Uterus (tissue), 2 donors: ENCODE measurements around the gene ARMS2.

ENCODE experiments used
- CTCF ChIP-seq, 4 experiments: fragments of 200-600 bp in 2 of 4; fragments of 450-650 bp in 2 of 4; sonication (generic) in 2 of 4; IDR thresholded peaks; one replicate each; pipeline ENCODE4 v1.5.1; 2016 to 2019; ENCODE audit warnings: antibody characterized with exemption in 4 of 4, mild to moderate bottlenecking in 2 of 4, moderate library complexity in 1 of 4
- POLR2A ChIP-seq, 2 donors: fragments of 450-650 bp; IDR thresholded peaks; one replicate each; pipeline ENCODE4 v1.6.1; 2016; ENCODE audit warnings: antibody characterized with exemption in 2 of 2, mild to moderate bottlenecking in 1 of 2, moderate library complexity in 1 of 2

GRCh38 chr10:122413327-122413726 is 41.1 kb upstream of the ARMS2 start:
- no peak for TF ChIP-seq CTCF (IDR thresholded peaks at IDR 0.05)
- no peak for TF ChIP-seq POLR2A (IDR thresholded peaks at IDR 0.05)
